Mucosa of descending colon (tissue), 3 donors: ENCODE data around the gene LSM3. TPM values are rescaled to one million over a fixed set of nuclear protein-coding genes. Genes with fewer than 3 reads are reported as not detected.

Source experiments
- ATAC-seq: fragments of 200-7000 bp; cut with Tn5 transposase; one replicate; pipeline ENCODE4 v1.9.1; 2020; ENCODE audit warnings: mild to moderate bottlenecking, moderate library complexity
- DNase-seq, 3 donors: peaks; one replicate each; pipeline ENCODE4 v3.0.0-alpha.2; 2020
- H3K36me3 ChIP-seq: fragments of 200-600 bp; one replicate; pipeline ENCODE4 v1.8.0; 2021; ENCODE audit warnings: low read depth, mild to moderate bottlenecking
- H3K4me1 ChIP-seq: fragments of 200-600 bp; one replicate; pipeline ENCODE4 v1.8.0; 2021; ENCODE audit warnings: low read depth, mild to moderate bottlenecking
- H3K4me3 ChIP-seq: fragments of 200-600 bp; one replicate; pipeline ENCODE4 v1.8.0; 2021; ENCODE audit warnings: mild to moderate bottlenecking
- H3K9me3 ChIP-seq: fragments of 200-600 bp; one replicate; pipeline ENCODE4 v1.8.0; 2021; ENCODE audit warnings: mild to moderate bottlenecking
- intact Hi-C, 2 donors: fragments of 100-400 bp; cut with DNase I in 1 of 2; cut with micrococcal nuclease in 1 of 2; formaldehyde crosslinking; loops; one replicate each; pipeline versions ENCODE4 v1.11.0 to v1.11.1; 2022; cut with DNase I, micrococcal nuclease
- total RNA-seq, 3 donors: library from RNA; stranded (reverse); fragmentation: NEBNext Ultra II Directional in 2 of 3; extraction: Animal tissue kit (Norgen Biotek cat#: 25700) in 2 of 3; gene quantifications; one replicate each; pipeline versions ENCODE4 v1.2.1 to v1.2.4, GENCODE V29; 2021 to 2023
- TF ChIP-seq, protein P1 (sequence below): fragments of 200-600 bp; IDR thresholded peaks from one replicate; pipeline ENCODE4 v1.8.0; 2022; ENCODE audit warnings: antibody characterized with exemption, mild to moderate bottlenecking
- donor health status: DM: no; HTN: no; CAD: no; lungs with moderate emphysema.
- donor health status: DM: no; HTN: no; CAD: no.
- donor health status: DM: no; HTN: yes; CAD: no.

Gene LSM3
- total RNA-seq, 3 donors from 2014 or later, result 8.3 to 13.1 (median 9.8) TPM

GRCh38 chr3:14162178-14162577 is 16.4 kb upstream of the LSM3 start:
- DNase-seq (no peak), ATAC-seq (no peak)
- TF ChIP-seq, protein P1, sequence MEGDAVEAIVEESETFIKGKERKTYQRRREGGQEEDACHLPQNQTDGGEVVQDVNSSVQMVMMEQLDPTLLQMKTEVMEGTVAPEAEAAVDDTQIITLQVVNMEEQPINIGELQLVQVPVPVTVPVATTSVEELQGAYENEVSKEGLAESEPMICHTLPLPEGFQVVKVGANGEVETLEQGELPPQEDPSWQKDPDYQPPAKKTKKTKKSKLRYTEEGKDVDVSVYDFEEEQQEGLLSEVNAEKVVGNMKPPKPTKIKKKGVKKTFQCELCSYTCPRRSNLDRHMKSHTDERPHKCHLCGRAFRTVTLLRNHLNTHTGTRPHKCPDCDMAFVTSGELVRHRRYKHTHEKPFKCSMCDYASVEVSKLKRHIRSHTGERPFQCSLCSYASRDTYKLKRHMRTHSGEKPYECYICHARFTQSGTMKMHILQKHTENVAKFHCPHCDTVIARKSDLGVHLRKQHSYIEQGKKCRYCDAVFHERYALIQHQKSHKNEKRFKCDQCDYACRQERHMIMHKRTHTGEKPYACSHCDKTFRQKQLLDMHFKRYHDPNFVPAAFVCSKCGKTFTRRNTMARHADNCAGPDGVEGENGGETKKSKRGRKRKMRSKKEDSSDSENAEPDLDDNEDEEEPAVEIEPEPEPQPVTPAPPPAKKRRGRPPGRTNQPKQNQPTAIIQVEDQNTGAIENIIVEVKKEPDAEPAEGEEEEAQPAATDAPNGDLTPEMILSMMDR, result no peak
- Histone ChIP-seq H3K36me3 (peaks cover 15% of the 10 kb centered on the region), H3K4me1 (no peaks in the 10 kb centered on the region), H3K9me3 (peaks cover 12% of the 10 kb centered on the region), H3K4me3 (no peak overlapping the region)
- intact Hi-C loops, result no loop called here

- no peak for DNase-seq
- peaks cover 2% of the 10 kb centered on the region for H3K9me3 ChIP-seq
- no peak overlapping the region for H3K4me3 ChIP-seq
- intact Hi-C loops, result no loop called here
- TF ChIP-seq, protein P1, result no peak
- no peaks in the 10 kb centered on the region for H3K4me1 ChIP-seq
- peaks cover 7% of the 10 kb centered on the region for H3K36me3 ChIP-seq
- ATAC-seq, result no peak
Measured at GRCh38 chr3:14166877-14167603, 11.6 kb upstream of the LSM3 start.

- H3K4me1 ChIP-seq, result no peaks in the 10 kb centered on the region
- intact Hi-C loops, result no loop called here
- H3K9me3 ChIP-seq, result no peaks in the 10 kb centered on the region
- TF ChIP-seq, protein P1, result no peak
- H3K4me3 ChIP-seq, result no peak overlapping the region
- peaks cover 7% of the 10 kb centered on the region for H3K36me3 ChIP-seq
- DNase-seq, result no peak
- ATAC-seq, result no peak
Measured at GRCh38 chr3:14169435-14169834, 9.2 kb upstream of the LSM3 start.

DNA sequence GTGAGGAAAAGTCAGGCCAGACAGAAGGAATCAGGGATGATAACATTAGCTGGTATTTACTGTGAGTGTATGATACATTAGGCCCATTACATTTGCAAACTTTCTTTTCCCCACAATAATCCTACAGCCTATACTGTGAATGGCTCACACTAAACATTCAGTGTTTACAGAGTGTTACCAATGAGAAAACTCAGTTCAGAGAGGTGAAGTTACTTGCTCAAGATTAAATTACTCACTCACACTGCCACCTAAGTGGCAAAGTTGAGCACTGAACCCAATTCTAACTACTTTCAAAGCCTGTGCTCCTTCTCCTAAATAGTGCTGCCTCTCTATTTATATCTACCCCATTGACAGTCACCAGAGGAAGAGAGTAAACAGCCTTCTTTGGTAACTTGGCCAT is 8.7 kb upstream of the LSM3 start:
- no peaks in the 10 kb centered on the region for H3K9me3 ChIP-seq
- intact Hi-C loops, result no loop called here
- no peaks in the 10 kb centered on the region for H3K4me1 ChIP-seq
- DNase-seq, result no peak
- TF ChIP-seq, protein P1, result no peak
- H3K4me3 ChIP-seq, result no peak overlapping the region
- no peak for ATAC-seq
- peaks cover 7% of the 10 kb centered on the region for H3K36me3 ChIP-seq

DNA sequence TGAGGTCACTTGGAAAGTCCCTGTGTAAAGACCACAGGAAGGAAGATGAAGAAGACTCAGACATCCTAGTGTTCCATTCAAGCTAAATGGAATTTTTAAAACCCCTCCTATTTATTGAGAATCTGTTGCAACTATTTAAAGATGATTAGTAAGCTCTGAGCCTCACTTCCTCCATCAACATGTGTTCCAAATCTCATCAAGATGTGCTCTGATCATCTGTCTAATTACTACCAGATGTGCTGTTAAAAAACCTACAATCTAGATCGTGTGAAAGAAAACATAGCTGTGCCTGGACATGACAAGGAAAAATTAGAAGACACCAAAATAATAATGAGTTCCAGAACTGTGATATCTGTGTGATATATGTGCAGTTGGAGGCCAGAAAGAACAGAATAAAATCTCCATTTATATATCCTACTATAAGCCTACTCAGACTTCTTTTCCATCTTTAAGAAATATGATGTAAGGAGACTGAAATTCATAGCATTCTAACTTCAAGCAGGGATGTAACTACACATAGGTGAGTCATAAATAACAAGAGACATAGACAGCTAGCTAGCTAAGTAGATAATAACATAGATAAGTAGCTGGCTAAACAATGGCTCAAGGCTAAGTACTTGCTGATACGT is 8.0 kb upstream of the LSM3 start:
- intact Hi-C loops, result no loop called here
- ATAC-seq, result no peak
- no peak for DNase-seq
- Histone ChIP-seq H3K36me3 (peaks cover 7% of the 10 kb centered on the region), H3K4me3 (no peak overlapping the region), H3K4me1 (peaks cover 2% of the 10 kb centered on the region), H3K9me3 (no peaks in the 10 kb centered on the region)
- TF ChIP-seq, protein P1, result no peak
